Right cardiac atrium (tissue), 5 donors: ENCODE results near the gene SIM1. TPM values are rescaled to one million over a fixed set of nuclear protein-coding genes. Genes with fewer than 3 reads are reported as not detected.
A peak's percentile ranks its signal among the peaks of the same experiment; 100 is the strongest.

Experiments
- ATAC-seq, 2 donors: fragments of 200-7000 bp; cut with Tn5 transposase; one replicate each; pipeline versions ENCODE4 v1.8.0 to v1.9.1; 2020; ENCODE audit warnings: moderate library complexity in 2 of 2, mild to moderate bottlenecking in 1 of 2
- DNase-seq, 3 donors: peaks; one replicate each; pipeline ENCODE4 v3.0.0-alpha.2; 2020
- H3K27ac ChIP-seq: one replicate; pipeline ENCODE4 v1.5.1; 2013; ENCODE audit warnings: mild to moderate bottlenecking, low read length, control low read depth, moderate library complexity
- H3K27me3 ChIP-seq: one replicate; pipeline ENCODE4 v1.6.1; 2013; ENCODE audit not compliant: control insufficient read depth, insufficient read depth
- H3K4me1 ChIP-seq: one replicate; pipeline ENCODE4 v1.6.1; 2013; ENCODE audit warnings: low read length; ENCODE audit not compliant: control insufficient read depth, insufficient read depth
- H3K4me3 ChIP-seq: one replicate; pipeline ENCODE4 v1.5.1; 2013; ENCODE audit warnings: low read length, control low read depth
- H3K9me3 ChIP-seq: one replicate; pipeline ENCODE4 v1.6.1; 2013; ENCODE audit warnings: low read length; ENCODE audit not compliant: control insufficient read depth
- WGBS: extraction: QIAGEN DNeasy Blood & Tissue Kit; methylation state at CpG from one replicate; pipeline ENCODE4 v1.1.7; 2013; 5-methylcytosine and 5-hydroxymethylcytosine counted together
- intact Hi-C, 4 donors: fragments of 100-400 bp; cut with DNase I; formaldehyde crosslinking; loops; one replicate each; pipeline versions ENCODE4 v1.11.0 to v1.14.0; 2022 to 2023
- long read RNA-seq, 4 donors: library from polyadenylated mRNA; unstranded; transcript quantifications; one replicate each; pipeline ENCODE4 v2.0.0, GENCODE V29; 2020 to 2021
- polyA plus RNA-seq: library from polyadenylated mRNA; stranded (reverse); fragments of 200-250 nt; gene quantifications from one replicate; pipeline ENCODE4 v1.2.3, GENCODE V29; 2013
- total RNA-seq, 4 donors: library from RNA; stranded (reverse); fragmentation: NEBNext Ultra II Directional; extraction: Animal tissue kit (Norgen Biotek cat#: 25700); gene quantifications; one replicate each; pipeline ENCODE4 v1.2.1, GENCODE V29; 2021
- donor health status: healthy with polysubstance abuse.
- donor health status: DM: no; HTN: yes; CAD: no.
- donor health status: DM: no; HTN: no; CAD: no.
- donor health status: DM: no; HTN: yes; CAD: no; lungs with severe emphysema.
- donor health status: DM: yes; HTN: yes; CAD: no.

SIM1 gene, protein sequence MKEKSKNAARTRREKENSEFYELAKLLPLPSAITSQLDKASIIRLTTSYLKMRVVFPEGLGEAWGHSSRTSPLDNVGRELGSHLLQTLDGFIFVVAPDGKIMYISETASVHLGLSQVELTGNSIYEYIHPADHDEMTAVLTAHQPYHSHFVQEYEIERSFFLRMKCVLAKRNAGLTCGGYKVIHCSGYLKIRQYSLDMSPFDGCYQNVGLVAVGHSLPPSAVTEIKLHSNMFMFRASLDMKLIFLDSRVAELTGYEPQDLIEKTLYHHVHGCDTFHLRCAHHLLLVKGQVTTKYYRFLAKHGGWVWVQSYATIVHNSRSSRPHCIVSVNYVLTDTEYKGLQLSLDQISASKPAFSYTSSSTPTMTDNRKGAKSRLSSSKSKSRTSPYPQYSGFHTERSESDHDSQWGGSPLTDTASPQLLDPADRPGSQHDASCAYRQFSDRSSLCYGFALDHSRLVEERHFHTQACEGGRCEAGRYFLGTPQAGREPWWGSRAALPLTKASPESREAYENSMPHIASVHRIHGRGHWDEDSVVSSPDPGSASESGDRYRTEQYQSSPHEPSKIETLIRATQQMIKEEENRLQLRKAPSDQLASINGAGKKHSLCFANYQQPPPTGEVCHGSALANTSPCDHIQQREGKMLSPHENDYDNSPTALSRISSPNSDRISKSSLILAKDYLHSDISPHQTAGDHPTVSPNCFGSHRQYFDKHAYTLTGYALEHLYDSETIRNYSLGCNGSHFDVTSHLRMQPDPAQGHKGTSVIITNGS
- total RNA-seq (not detected), polyA plus RNA-seq (not detected)
- long read RNA-seq, donor 1 = 0 reads
- long read RNA-seq, donor 2 = 0 reads
- long read RNA-seq, donor 3 = 0 reads
- long read RNA-seq, donor 4 = 0 reads

DNA sequence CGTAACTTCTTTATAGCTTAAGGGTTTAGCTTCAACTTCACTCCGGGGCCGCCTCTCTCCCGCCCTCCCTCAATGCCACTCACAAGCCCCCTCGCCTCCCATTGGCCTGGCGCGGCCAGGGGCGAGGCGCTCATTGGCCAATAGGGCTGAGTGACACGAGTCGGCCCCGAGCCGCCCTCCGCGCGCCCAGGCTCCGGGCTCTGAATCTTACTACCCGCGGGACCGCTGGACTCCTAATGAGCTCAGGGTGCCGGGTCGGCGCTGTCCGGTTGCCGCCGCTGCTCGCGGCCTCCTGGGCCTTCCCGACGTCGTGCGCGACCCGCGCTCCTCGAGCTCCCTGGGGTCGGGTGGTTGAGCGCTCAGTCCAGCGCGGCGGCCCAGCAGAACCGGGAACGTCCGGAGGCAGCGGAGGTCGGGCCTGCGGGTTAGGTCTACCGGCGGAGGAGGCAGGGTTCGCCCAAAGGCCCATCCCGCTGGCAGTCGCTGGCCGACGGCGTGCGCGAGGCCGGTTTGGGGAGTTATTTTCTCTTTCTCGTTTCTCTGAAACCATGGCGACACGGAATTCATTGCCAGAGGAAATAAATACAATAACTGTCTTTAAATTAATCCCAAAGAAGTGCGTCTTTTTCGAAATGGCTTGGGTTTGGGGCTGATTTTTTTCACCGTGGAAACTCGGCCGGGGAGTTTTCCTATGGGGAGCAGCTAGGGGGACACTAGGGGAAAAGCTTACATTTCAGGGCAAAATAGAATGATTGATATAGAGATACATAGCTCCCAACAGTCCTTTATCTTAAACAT is at the start of gene SIM1:
Gene SIM1 (minus strand): TSS at position 19 of the 798 bp plus-strand sequence. CDS start 1,453 bp downstream, outside the sequence.
- WGBS = 4% methylated on average over 66 of the region's 66 CpGs
- ATAC-seq (peak; percentile 84 to 97), DNase-seq (peak; percentile 52 to 81 (median 78))
- H3K4me1 ChIP-seq = peaks cover 3% of the 10 kb centered on the region
- H3K27ac ChIP-seq = no peak within 1 kb of the TSS
- H3K27me3 ChIP-seq = peaks cover 10% of the 10 kb centered on the region
- intact Hi-C loops = no loop called here
- H3K9me3 ChIP-seq = no peaks in the 10 kb centered on the region
- H3K4me3 ChIP-seq = peak within 1 kb of the TSS; percentile 33

DNA sequence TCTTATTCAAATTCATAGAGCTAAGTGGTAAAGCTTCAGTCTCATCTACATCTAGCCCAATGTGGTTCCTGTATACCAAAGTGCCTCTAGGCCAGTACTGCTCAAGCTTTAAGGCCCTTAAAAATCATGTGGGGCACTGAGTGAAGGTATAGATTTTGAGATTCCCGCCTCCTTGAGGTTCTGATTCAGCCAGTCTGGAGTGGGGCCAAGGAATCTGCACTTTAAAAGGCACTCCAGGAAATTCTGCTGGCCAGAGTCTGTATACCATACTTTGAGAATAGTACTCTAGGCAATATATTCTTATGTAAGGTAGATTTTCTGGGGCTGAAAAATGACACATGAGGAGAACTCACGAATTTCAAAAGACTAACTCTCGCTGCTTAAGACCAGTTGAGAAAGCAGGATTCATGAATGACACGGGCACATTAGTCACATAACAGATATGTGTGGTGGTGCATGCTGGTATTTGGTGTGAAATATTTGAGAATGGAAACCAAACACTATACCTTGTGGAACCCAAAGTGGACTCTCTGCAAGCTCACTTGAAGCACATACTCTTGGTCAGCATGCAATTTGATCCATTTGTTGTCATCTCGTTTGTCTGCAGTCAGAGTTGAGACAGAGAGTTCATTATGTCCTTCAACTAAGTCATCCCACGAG is 47.6 kb upstream of the SIM1 start:
- Histone ChIP-seq H3K9me3 (no peaks in the 10 kb centered on the region), H3K4me3 (no peak overlapping the region), H3K27me3 (no peaks in the 10 kb centered on the region), H3K4me1 (no peaks in the 10 kb centered on the region), H3K27ac (no peak overlapping the region)
- 70% methylated on average over 6 of the region's 6 CpGs for WGBS
- intact Hi-C loops = no loop called here
- ATAC-seq (peak in 1 of 2 donors; percentile 41), DNase-seq (no peak)

DNA sequence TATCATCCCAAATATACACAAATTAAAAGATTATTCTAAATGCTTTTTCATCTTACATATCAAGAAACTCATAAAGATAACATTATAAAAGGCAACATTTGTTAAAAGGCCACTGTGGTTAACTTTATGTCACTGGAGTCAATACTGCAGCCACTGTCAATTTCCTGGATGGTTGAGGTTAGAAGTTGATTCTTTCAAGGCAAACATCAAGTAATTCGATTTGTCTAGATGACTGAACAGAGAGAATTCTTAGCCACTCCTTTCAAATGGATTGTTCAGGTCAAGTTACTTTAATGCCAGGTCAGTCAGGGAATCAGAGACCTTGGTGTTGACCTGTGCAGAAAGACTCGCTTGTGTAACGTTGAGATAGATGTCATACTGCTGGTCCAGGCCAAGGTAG is 44.4 kb upstream of the SIM1 start:
- no peaks in the 10 kb centered on the region for H3K9me3 ChIP-seq
- no peak overlapping the region for H3K4me3 ChIP-seq
- no peaks in the 10 kb centered on the region for H3K4me1 ChIP-seq
- ATAC-seq (no peak), DNase-seq (no peak)
- 97% methylated on average over 3 of the region's 3 CpGs for WGBS
- intact Hi-C loops = no loop called here
- no peak overlapping the region for H3K27ac ChIP-seq
- H3K27me3 ChIP-seq = no peaks in the 10 kb centered on the region

DNA sequence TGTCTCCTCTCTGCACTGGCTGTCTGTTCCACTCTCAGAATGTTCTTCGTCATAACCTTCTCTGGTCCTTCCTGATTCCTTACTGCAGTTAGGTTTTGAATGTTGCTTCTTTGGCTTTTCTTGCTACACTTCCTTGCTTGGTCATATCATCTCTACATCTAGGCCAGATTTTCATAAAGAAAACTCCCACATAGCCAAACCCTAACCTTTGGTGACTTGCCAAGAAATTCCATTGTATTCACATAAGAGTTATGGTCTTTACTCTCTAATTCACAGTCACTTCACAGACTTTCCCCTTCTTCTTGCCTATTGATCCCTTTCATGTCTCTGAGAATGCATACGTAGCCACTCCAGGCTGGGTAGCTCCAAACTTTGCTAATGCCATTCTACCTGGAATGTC is 41.9 kb upstream of the SIM1 start:
- ATAC-seq (no peak), DNase-seq (no peak)
- no peak overlapping the region for H3K4me3 ChIP-seq
- no peaks in the 10 kb centered on the region for H3K27me3 ChIP-seq
- 92% methylated on average over 2 of the region's 2 CpGs for WGBS
- H3K4me1 ChIP-seq = no peaks in the 10 kb centered on the region
- intact Hi-C loops = no loop called here
- H3K9me3 ChIP-seq = no peaks in the 10 kb centered on the region
- no peak overlapping the region for H3K27ac ChIP-seq

DNA sequence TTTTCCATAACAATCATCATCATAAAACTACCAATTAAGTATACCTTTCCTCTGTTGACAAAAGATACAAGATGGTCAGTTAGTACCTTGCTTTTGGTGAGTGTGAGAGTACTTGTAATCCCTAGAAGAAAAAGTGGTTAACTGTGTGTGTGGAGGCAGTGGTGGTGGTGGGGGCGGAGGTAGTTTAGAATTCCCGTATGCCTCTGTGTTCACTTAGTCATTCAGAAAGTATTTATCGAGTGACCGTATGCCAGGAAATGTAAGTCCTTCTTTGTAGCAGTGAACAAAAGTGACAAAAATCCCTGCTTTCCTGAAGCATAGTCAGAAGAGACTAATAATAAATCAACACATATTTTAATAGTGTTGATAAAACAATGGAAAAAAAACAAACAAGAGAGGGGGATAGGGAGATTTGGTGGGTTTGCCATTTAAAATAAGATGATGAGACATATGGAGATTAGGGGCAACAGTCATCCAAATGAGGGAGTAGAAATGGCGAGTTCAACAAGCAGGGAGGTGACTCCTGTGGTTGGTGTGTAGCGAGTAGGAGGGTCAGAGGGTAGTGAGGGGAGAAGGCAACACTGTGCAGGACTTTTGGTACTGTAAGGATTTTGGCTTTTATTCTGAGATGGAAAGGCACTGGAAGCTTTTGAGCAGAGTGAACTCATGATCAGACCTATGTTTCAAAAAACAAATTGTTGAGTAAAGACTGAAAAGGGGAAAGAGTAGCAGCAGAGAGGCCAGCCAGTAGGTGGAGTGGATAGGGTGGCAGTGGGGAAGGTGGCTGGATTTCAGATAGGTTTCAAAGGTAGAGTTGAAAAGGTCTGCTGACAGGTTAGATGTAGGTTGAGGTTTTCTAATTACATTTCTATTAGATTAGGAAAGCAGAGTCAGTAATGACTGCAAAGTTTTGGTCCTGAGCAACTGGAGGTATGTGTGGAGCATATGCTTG is 40.3 kb upstream of the SIM1 start:
- ATAC-seq = peak; percentile 59 to 74
- DNase-seq = peak in 1 of 3 donors; percentile 17
- no peak overlapping the region for H3K4me3 ChIP-seq
- H3K9me3 ChIP-seq = no peaks in the 10 kb centered on the region
- H3K27ac ChIP-seq = no peak overlapping the region
- no peaks in the 10 kb centered on the region for H3K4me1 ChIP-seq
- H3K27me3 ChIP-seq = no peaks in the 10 kb centered on the region
- intact Hi-C loops = no loop called here
- WGBS = 50% methylated on average over 6 of the region's 6 CpGs

DNA sequence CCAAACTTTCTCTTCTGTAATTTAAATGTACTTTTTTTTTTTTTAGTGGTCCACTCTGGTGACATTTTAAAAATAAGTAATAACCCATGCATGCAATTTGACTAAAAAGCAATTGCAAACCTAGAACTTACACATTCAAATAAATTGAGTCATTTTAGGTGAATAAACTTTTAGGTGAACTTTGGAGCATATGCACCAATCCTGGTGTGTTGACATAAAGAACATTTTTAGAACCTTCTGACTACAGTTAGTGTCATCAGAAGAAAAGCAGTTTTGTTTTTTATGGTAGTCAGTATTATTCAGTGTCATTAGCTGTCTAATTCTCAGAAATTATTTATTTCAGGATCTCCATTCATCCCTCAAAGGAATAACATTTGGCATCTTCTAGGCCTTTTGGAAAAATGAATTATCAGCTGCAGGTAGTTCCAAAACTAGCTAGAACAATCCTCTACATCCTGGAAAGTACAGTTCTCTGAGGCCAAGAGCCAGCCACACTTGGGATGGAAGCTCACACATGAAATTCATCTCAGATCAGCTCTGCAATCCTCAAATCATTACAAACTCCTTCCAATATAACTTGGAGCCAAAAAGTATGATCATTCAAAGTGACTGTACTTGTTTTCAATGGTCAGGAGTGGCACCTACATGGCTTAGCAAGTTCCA is 38.5 kb upstream of the SIM1 start:
- no peak for ATAC-seq
- Histone ChIP-seq H3K4me1 (no peaks in the 10 kb centered on the region), H3K27ac (no peak overlapping the region), H3K9me3 (no peaks in the 10 kb centered on the region), H3K4me3 (no peak overlapping the region), H3K27me3 (no peaks in the 10 kb centered on the region)
- intact Hi-C loops = no loop called here
- no peak for DNase-seq

DNA sequence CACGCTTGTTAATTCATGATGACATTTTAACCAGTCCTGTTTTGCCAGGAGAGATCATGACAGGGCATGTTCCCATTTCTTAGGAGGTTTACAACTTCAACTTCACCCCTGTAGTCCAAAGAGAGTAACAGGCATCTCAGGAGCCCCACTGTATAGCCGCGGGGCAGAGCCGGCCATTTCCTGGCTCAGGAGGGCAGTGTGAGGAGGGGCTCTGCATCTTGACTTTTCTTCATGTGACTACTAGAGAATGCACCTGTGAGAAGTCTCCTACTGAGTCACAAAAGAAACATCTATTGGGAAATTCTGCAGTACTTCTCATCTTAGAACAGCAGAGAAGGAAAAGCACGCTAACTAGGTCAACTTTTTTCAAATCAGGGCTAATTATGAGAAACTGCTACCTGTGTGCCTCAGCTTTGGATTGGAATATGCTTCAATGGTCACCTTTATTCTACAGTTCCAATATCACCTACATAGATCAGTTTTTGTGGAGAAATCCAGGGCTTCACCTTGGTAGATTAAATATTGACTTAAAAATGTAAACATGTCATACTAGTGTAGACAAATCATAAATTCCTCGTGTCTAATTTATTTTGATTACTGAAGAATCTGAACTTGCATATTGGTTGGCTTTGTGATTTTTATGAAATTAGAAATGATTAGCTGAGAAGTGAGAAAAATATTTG is 28.6 kb upstream of the SIM1 start:
- Histone ChIP-seq H3K27me3 (peaks cover 4% of the 10 kb centered on the region), H3K27ac (no peak overlapping the region), H3K9me3 (no peaks in the 10 kb centered on the region), H3K4me1 (no peaks in the 10 kb centered on the region), H3K4me3 (no peak overlapping the region)
- DNase-seq (no peak), ATAC-seq (no peak)
- intact Hi-C loops = no loop called here
- 76% methylated on average over 6 of the region's 6 CpGs for WGBS

DNA sequence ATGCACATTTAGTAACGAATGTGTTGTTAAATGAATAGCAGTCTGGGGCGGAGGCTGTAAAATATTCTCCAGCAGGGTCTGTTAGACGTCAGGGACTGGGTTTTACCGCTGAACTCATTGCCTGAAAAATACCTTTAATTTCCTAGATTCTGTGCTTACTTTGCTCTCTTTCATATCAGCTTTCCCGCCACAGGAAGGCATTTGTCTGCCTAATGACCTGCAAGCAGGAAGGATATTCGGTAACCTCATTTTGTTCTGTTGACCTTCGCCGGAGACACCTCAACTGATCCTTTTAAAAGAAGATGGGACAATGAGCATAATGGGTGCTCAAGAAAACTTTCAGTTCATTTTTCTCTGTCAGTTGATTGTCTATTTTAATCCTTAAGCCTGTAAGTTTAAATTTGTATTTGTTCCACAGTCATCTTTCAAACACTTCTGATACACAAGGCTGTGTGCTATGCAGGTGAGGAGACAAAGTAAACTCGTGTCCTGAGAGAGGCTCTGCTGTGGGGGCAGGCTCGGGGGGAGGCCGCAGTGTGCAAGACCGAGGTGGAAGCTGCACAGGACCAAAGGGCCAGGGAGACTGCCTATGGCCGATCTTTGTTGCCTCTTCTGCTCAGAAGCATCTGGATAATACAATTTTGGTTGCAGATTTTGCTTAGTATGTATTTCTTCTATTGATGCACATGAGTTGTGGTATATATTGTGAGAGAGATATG is 27.4 kb upstream of the SIM1 start:
- peaks cover 4% of the 10 kb centered on the region for H3K27me3 ChIP-seq
- DNase-seq = no peak
- H3K4me1 ChIP-seq = no peaks in the 10 kb centered on the region
- intact Hi-C loops = no loop called here
- no peaks in the 10 kb centered on the region for H3K9me3 ChIP-seq
- 58% methylated on average over 13 of the region's 13 CpGs for WGBS
- no peak for ATAC-seq
- no peak overlapping the region for H3K27ac ChIP-seq
- no peak overlapping the region for H3K4me3 ChIP-seq

DNA sequence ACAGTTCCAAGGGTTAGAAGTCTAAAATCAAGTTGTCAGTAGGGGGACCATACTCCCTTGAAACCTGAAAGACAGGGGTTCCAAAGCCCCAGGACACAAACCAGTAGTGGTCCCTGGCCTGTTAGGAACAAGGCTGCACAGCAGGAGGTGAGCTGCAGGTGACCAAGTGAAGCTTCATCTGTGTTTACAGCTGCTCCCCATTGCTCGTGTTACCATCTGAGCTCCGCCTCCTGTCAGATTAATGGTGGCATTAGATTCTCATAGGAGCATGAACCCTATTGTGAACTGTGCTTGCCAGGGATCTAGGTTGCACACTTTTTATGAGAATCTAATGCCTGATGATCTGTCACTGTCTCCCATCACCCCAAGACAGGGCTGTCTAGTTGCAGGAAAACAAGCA is 25.3 kb upstream of the SIM1 start:
- H3K4me3 ChIP-seq = no peak overlapping the region
- peaks cover 4% of the 10 kb centered on the region for H3K27me3 ChIP-seq
- no peaks in the 10 kb centered on the region for H3K9me3 ChIP-seq
- no peak for ATAC-seq
- whole genome bisulfite sequencing = 88% methylated on average over 2 of the region's 2 CpGs
- H3K4me1 ChIP-seq = no peaks in the 10 kb centered on the region
- no peak overlapping the region for H3K27ac ChIP-seq
- intact Hi-C loops = no loop called here
- no peak for DNase-seq
